Esophagus mucosa (tissue), 1 donor: ENCODE data around the gene SMPDL3A. TPM values are rescaled to one million over a fixed set of nuclear protein-coding genes. Genes with fewer than 3 reads are reported as not detected.

Experiments used
- total RNA-seq: library from RNA; stranded (reverse); gene quantifications from one replicate; pipeline ENCODE4 v1.2.4, GENCODE V29; 2023
- donor health status: DM: yes; HTN: yes; CAD: no.

Gene SMPDL3A
- total RNA-seq, 1 donor from 2014 or later = 11.8 TPM

Other genes with a start within 250 kb of the SMPDL3A start
- 0.88 TPM for gene PKIB, start 178.9 kb upstream of the SMPDL3A start, total RNA-seq
- not detected for gene FABP7, start 9.5 kb upstream of the SMPDL3A start, total RNA-seq
- not detected for gene CLVS2, start 207.0 kb downstream of the SMPDL3A start, total RNA-seq